Erythroblast (primary cell): ENCODE data around the gene CCN5.

ENCODE experiments used
- GATA1 ChIP-seq: IDR thresholded peaks from 2 replicates; pipeline ENCODE4 v1.6.1; 2011; ENCODE audit warnings: low read depth, mild to moderate bottlenecking, control low read depth, low read length, moderate library complexity
- POLR2A ChIP-seq: IDR thresholded peaks from 2 replicates; pipeline ENCODE4 v1.6.1; 2011; ENCODE audit warnings: mild to moderate bottlenecking, low read length

- TF ChIP-seq POLR2A = no peak
- TF ChIP-seq GATA1 = no peak
Measured at GRCh38 chr20:44724423-44725091, 9.4 kb downstream of the CCN5 start.
